ENCODE measurements around the gene PPM1B.
"Not testable (repeated sequence)": the region's sequence is repeated elsewhere in the genome, so short reads cannot be mapped to it uniquely, and the experiment has no call there.

PPM1B gene

GRCh38 chr2:44155666-44156446 is 12.8 kb upstream of the PPM1B start:
- in situ Hi-C loops (cut with HindIII; ENCODE audit: low sequenced_read_pairs): no loop called here

DNA sequence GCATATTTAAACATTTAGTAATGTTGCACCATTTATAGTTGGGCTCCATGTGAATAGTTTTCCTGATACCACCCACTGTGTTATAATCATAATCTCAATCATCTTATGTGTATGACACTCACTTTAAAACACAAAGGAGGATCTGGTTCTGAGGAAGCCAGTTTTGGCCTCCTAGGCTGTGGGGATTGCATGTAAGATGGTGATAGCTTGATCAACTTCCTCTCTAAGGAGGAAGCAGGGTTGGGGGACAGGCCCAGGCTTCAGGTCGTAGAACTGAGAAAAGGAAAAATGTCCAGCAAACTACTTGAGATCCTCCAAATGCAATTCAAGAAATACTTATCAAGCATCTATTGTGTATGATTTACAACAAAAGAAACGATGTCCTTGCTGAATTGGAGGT is 4.9 kb upstream of the PPM1B start:
- in situ Hi-C loops (cut with HindIII; ENCODE audit: low sequenced_read_pairs): no loop called here

GRCh38 chr2:44164617-44165016 is 4.1 kb upstream of the PPM1B start:
- in situ Hi-C loops (cut with HindIII; ENCODE audit: low sequenced_read_pairs): no loop called here

DNA sequence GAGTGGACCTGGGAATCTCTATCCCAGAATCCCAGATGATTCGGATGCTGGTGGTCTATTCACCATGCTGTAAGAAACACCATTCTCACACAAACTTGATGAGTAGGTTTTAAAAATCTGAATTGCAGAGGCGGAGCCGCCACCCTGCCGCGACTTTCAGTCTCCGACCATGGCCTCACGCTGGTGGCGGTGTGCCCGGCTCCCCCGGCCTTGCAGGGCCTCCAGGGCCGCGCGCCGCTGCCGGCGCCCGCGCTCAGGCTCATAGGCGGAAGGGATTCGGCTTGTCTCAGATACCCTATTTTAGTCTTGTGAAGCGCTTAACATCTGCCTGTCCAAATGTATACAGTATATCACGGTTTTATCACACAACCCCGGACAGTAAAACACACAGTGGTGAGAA is 2.6 kb upstream of the PPM1B start:
- in situ Hi-C loops (cut with HindIII; ENCODE audit: low sequenced_read_pairs): no loop called here

GRCh38 chr2:44167311-44167907 is 1.3 kb upstream of the PPM1B start:
- in situ Hi-C loops (cut with HindIII; ENCODE audit: low sequenced_read_pairs): no loop called here

GRCh38 chr2:44167908-44168680 is 581 bp upstream of the PPM1B start:
- in situ Hi-C loops (cut with HindIII; ENCODE audit: low sequenced_read_pairs): no loop called here

GRCh38 chr2:44169155-44169898 is 652 bp downstream of the PPM1B start:
- in situ Hi-C loops (cut with HindIII; ENCODE audit: low sequenced_read_pairs): no loop called here

DNA sequence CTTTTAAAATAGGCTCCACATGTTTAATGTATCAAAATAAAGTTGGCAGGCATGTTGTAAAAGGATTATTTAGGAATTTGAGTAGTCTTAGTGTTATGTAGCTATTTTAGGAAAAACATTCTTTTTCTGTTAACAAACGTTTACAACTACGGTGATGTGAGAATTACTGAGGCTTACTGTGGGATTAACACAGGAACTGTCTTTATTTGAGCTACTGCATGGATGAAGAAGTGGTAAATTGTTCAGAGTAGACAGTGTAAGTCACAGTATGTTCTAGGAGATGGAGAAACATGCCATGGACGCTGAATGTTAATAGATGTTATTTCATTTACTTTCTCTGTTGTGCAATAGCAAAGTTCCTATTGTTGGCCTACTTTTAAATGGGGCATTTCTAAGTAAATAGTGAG is 1.6 kb downstream of the PPM1B start:
- in situ Hi-C loops (cut with HindIII; ENCODE audit: low sequenced_read_pairs): no loop called here

DNA sequence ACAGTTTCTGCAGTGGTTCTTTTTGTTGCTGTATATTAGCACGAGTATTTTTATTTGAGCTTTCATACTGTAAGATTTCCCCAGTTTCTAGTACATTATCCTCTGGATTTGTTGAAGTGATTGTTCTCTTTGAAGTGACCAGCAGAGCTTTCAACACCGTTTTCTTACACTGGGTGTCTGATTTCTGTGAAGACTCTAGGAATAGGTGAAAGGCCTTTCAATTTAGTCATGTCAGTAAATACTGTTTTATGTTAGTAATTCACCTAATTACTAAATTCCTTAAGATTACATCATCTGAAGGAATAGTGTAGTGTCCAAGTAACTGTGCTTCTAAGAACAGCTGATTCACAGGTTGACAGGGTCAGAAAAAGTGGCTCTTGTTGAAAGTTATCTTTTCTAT is 2.3 kb downstream of the PPM1B start:
- in situ Hi-C loops (cut with HindIII; ENCODE audit: low sequenced_read_pairs): no loop called here

- in situ Hi-C loops (cut with HindIII; ENCODE audit: low sequenced_read_pairs): not testable (repeated sequence)
These were observed 2.8 kb downstream of the PPM1B start for GRCh38 chr2:44171442-44171841.

- in situ Hi-C loops (cut with HindIII; ENCODE audit: low sequenced_read_pairs): no loop called here
These were observed 3.9 kb downstream of the PPM1B start for GRCh38 chr2:44172576-44172975.

- in situ Hi-C loops (cut with HindIII; ENCODE audit: low sequenced_read_pairs): no loop called here
These were observed 10.3 kb downstream of the PPM1B start for GRCh38 chr2:44178950-44179349.

DNA sequence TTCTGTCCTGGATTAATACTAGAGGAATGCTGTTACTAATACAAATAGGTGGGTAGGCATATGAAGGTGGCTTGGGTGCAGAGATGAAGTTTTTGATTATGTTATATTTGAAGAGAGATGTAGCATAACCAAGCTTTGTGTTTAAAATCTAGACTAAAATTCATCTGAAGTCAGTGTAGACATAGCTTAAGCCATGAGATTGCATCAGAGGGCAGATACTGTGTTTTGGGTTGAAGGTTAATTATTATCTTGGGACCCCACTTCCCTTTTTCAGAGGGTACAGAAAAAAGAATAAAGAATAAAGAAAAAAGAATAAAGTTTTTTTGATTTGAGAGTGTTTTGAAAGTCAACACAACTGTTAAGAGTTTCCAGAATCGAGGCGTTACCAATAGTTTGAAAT is 13.0 kb downstream of the PPM1B start:
- in situ Hi-C loops (cut with HindIII; ENCODE audit: low sequenced_read_pairs): no loop called here

GRCh38 chr2:44184106-44184505 is 15.4 kb downstream of the PPM1B start:
- in situ Hi-C loops (cut with HindIII; ENCODE audit: low sequenced_read_pairs): no loop called here

DNA sequence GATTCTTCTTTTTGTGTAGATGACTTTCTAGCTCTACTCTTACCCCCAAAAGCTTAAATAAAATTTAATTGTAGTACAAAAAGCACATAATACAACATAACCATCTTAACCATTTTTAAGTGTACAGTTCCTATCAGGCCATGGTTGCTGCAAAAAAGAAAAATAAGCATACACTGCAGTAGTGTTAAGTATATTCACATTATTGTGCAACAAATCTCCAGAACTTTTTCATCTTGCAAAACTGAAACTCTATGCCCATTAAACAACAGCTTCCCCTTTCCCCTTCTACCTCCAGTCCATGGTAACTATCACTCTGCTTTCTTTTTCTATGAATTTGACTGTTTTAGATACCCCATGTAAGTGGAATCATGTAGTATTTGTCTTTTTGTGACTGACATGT is 18.1 kb downstream of the PPM1B start:
- in situ Hi-C loops (cut with HindIII; ENCODE audit: low sequenced_read_pairs): no loop called here

DNA sequence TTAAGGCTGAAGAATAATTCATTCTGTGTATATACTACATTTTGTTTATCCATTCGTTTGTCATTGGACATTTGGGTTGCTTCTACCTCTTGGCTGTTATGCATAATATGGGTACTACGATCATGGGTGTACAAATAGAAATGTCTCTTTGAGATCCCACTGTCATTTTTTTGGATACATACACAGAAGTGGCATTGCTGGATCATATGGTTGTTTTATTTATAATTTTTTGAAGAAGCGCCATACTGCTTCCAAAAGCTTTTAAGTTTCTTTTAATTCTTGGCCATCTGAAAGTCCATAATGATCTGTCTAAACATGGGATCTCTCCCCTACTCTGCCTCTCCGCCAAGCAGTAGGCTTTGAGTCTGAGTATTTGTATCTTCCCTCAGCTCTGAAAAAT is 18.6 kb downstream of the PPM1B start:
- in situ Hi-C loops (cut with HindIII; ENCODE audit: low sequenced_read_pairs): no loop called here

- in situ Hi-C loops (cut with HindIII; ENCODE audit: low sequenced_read_pairs): no loop called here
These were observed 20.0 kb downstream of the PPM1B start for GRCh38 chr2:44188696-44189095.

DNA sequence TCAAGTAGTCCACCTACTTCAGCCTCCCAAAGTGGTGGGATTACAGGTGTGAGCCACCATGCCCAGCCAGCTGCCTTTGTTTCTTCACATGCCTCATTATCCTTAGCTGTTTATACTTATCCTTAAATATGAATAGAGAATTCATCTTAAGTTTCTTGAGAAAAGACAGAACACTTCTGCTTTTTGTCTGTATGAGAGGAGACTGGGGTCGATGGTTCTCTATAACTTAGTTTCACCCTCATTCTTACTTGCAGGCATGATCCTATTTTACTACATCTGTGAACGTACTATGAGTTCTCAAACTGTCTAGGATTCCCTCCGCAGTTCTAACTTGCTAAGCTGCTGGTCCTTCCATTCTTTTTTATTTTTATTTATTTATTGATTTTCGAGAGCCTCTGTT is 20.4 kb downstream of the PPM1B start:
- in situ Hi-C loops (cut with HindIII; ENCODE audit: low sequenced_read_pairs): no loop called here

- in situ Hi-C loops (cut with HindIII; ENCODE audit: low sequenced_read_pairs): no loop called here
These were observed 21.9 kb downstream of the PPM1B start for GRCh38 chr2:44190526-44190925.

DNA sequence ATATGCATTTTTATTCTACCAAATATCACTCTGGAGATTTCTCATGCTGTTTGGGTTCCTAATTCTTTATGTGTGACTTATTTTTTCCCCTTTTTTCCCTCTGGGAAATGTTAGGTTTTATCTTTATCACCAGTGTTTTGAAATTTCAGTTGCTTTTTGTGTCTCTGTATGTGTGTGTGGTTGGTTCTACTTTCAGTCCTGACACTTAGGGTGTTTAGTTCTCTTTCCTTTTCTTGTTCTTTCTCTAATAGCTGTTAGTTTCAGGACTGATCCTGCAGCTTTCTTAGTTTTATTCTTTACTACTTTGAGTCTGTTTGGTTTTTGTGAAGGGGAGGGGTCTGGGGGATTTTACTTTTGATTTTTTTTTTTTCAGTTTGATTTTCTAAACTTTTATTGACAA is 23.1 kb downstream of the PPM1B start:
- in situ Hi-C loops (cut with HindIII; ENCODE audit: low sequenced_read_pairs): no loop called here

- in situ Hi-C loops (cut with HindIII; ENCODE audit: low sequenced_read_pairs): no loop called here
These were observed 24.0 kb downstream of the PPM1B start for GRCh38 chr2:44192646-44193045.
